Measurements from ENCODE around the gene KCNAB1. TPM values are rescaled to one million over a fixed set of nuclear protein-coding genes. Genes with fewer than 3 reads are reported as not detected.

The KCNAB1 gene
- polyA plus RNA-seq, 10 donors, result 4.2 to 7.1 (median 5.2) TPM

- DNase-seq, result no peak
Measured at GRCh38 chr3:156360083-156360482, 239.7 kb downstream of the KCNAB1 start.

- DNase-seq, result no peak
Measured at GRCh38 chr3:156360963-156361362, 240.6 kb downstream of the KCNAB1 start.

- no peak for DNase-seq
Measured at GRCh38 chr3:156366559-156366958, 246.2 kb downstream of the KCNAB1 start.

- no peak for DNase-seq
Measured at GRCh38 chr3:156368189-156368588, 247.8 kb downstream of the KCNAB1 start.

- DNase-seq, result no peak
Measured at GRCh38 chr3:156371701-156372100, 251.3 kb downstream of the KCNAB1 start.

- DNase-seq, result no peak
Measured at GRCh38 chr3:156373095-156373494, 252.7 kb downstream of the KCNAB1 start.

GRCh38 chr3:156373654-156374053, 253.3 kb downstream of the KCNAB1 start:
- no peak for DNase-seq

GRCh38 chr3:156376199-156376598, 255.8 kb downstream of the KCNAB1 start:
- no peak for DNase-seq

- no peak for DNase-seq
Measured at GRCh38 chr3:156377266-156377665, 256.9 kb downstream of the KCNAB1 start.

- no peak for DNase-seq
Measured at GRCh38 chr3:156377718-156378117, 257.3 kb downstream of the KCNAB1 start.

- no peak for DNase-seq
Measured at GRCh38 chr3:156378871-156379270, 258.5 kb downstream of the KCNAB1 start.

- DNase-seq, result no peak
Measured at GRCh38 chr3:156379327-156379726, 258.9 kb downstream of the KCNAB1 start.

GRCh38 chr3:156381253-156381652, 260.9 kb downstream of the KCNAB1 start:
- no peak for DNase-seq

- DNase-seq, result no peak
Measured at GRCh38 chr3:156382458-156383346, 262.3 kb downstream of the KCNAB1 start.

- no peak for DNase-seq
Measured at GRCh38 chr3:156383441-156384025, 263.2 kb downstream of the KCNAB1 start.

GRCh38 chr3:156388497-156389448, 268.4 kb downstream of the KCNAB1 start:
- DNase-seq, result peak; percentile 59 to 88 (median 87)

- DNase-seq, result no peak
Measured at GRCh38 chr3:156389449-156389950, 269.1 kb downstream of the KCNAB1 start.

GRCh38 chr3:156390846-156391245, 270.5 kb downstream of the KCNAB1 start:
- DNase-seq, result no peak

- DNase-seq, result no peak
Measured at GRCh38 chr3:156395961-156396710, 275.8 kb downstream of the KCNAB1 start.

- DNase-seq, result peak in 1 of 3 donors; percentile 31
Measured at GRCh38 chr3:156396851-156397250, 276.5 kb downstream of the KCNAB1 start.

GRCh38 chr3:156397534-156397933, 277.2 kb downstream of the KCNAB1 start:
- no peak for DNase-seq

Measured in muscle of back (tissue), 11 donors.